H1 (cell line): ENCODE data around the gene TCEANC2. TPM values are rescaled to one million over a fixed set of nuclear protein-coding genes. Genes with fewer than 3 reads are reported as not detected.

Experiments used
- CTCF ChIA-PET: fragments of 300-600 bp; sonication (Branson Sonifier 250); formaldehyde crosslinking; loops from one replicate; lab custom pipeline; 2021; ENCODE audit not compliant: partially characterized antibody; lab: Charles Lee
- POLR2A ChIA-PET: fragments of 300-600 bp; sonication (Branson Sonifier 250); formaldehyde crosslinking; loops from one replicate; lab custom pipeline; 2021; ENCODE audit warnings: inconsistent platforms; ENCODE audit not compliant: partially characterized antibody; lab: Charles Lee
- DNase-seq, 2 experiments: peaks; one replicate each; pipeline versions ENCODE4 v3.0.0 to v3.0.0-alpha.2; 2010 to 2022; ENCODE audit warnings: low spot score in 2 of 2, low read depth in 1 of 2, mixed read lengths in 1 of 2
- FAIRE-seq: peaks from 2 replicates; lab custom pipeline; 2011; peaks lifted over from hg19 to GRCh38; lab: Jason Lieb, UNC
- H2AFZ ChIP-seq: 2 replicates; pipeline ENCODE4 v1.8.1; 2012; ENCODE audit warnings: low read length, inconsistent platforms
- H2AK5ac ChIP-seq: 2 replicates; pipeline ENCODE4 v1.6.1; 2013; ENCODE audit warnings: low read depth, low read length
- H2BK120ac ChIP-seq: replicated peaks from 2 replicates; pipeline ENCODE3; 2013; ENCODE audit warnings: low read depth, low read length, inconsistent platforms
- H2BK12ac ChIP-seq: 2 replicates; pipeline ENCODE4 v1.6.1; 2013; ENCODE audit warnings: low read depth, low read length
- H2BK15ac ChIP-seq: 2 replicates; pipeline ENCODE4 v1.6.1; 2013; ENCODE audit warnings: low read length
- H2BK20ac ChIP-seq: 2 replicates; pipeline ENCODE4 v1.6.1; 2013; ENCODE audit warnings: low read length
- H2BK5ac ChIP-seq: 2 replicates; pipeline ENCODE4 v1.6.1; 2013; ENCODE audit warnings: low read depth, low read length
- H3K14ac ChIP-seq: 2 replicates; pipeline ENCODE4 v1.6.1; 2013; ENCODE audit warnings: inconsistent platforms; ENCODE audit not compliant: insufficient read length
- H3K18ac ChIP-seq: 2 replicates; pipeline ENCODE4 v1.6.1; 2013; ENCODE audit warnings: low read length; ENCODE audit errors: extremely low read depth
- H3K23ac ChIP-seq: 2 replicates; pipeline ENCODE4 v1.6.1; 2013; ENCODE audit warnings: inconsistent platforms; ENCODE audit not compliant: insufficient read length
- H3K23me2 ChIP-seq: 2 replicates; pipeline ENCODE4 v1.6.1; 2013; ENCODE audit warnings: low read depth, low read length
- H3K27ac ChIP-seq: 2 replicates; pipeline ENCODE4 v1.6.1; 2011; ENCODE audit warnings: low read depth, low read length, inconsistent platforms
- H3K27me3 ChIP-seq, 4 experiments: replicated peaks in 1 of 4; 1 replicate in 1 of 4; 2 replicates in 3 of 4; pipeline versions ENCODE4 v1.6.1 to v1.8.1; 2011 to 2013; ENCODE audit warnings: low read length in 3 of 4, mild to moderate bottlenecking in 3 of 4, inconsistent platforms in 2 of 4, mixed read lengths in 2 of 4, moderate library complexity in 1 of 4; ENCODE audit not compliant: control insufficient read depth in 3 of 4, insufficient read depth in 3 of 4; ENCODE audit errors: extremely low read depth in 1 of 4
- H3K36me3 ChIP-seq, 4 experiments: 2 replicates each; pipeline versions ENCODE4 v1.6.1 to v1.8.1; 2011 to 2013; ENCODE audit warnings: mild to moderate bottlenecking in 4 of 4, low read length in 3 of 4, moderate library complexity in 2 of 4, control low read depth in 1 of 4, inconsistent platforms in 1 of 4; ENCODE audit not compliant: insufficient read depth in 4 of 4, control insufficient read depth in 2 of 4
- H3K4ac ChIP-seq: replicated peaks from 2 replicates; pipeline ENCODE3; 2013; ENCODE audit warnings: low read length, low read depth, mixed read lengths, inconsistent platforms; ENCODE audit not compliant: insufficient read length
- H3K4me1 ChIP-seq, 4 experiments: replicated peaks in 1 of 4; 1 replicate in 1 of 4; 2 replicates in 3 of 4; pipeline versions ENCODE4 v1.6.1 to v1.8.1; 2011 to 2013; ENCODE audit warnings: low read length in 3 of 4, inconsistent platforms in 2 of 4, mixed read lengths in 1 of 4; ENCODE audit not compliant: insufficient read depth in 4 of 4, control insufficient read depth in 3 of 4
- H3K4me2 ChIP-seq, 2 experiments: 2 replicates each; pipeline versions ENCODE4 v1.6.1 to v1.8.1; 2011 to 2013; ENCODE audit warnings: low read depth in 2 of 2, low read length in 2 of 2, control low read depth in 1 of 2, inconsistent platforms in 1 of 2, mild to moderate bottlenecking in 1 of 2; ENCODE audit not compliant: insufficient read depth in 1 of 2
- H3K4me3 ChIP-seq, 4 experiments: fragments of 200-600, 300-600 bp in 1 of 4; sonication (generic), shearing (Covaris generic), sonication (Bioruptor Twin) in 1 of 4; 2 replicates each; pipeline versions ENCODE4 v1.5.1 to v1.8.1; 2011 to 2016; ENCODE audit warnings: low read length in 4 of 4, low read depth in 3 of 4, control low read depth in 2 of 4, inconsistent platforms in 2 of 4, mild to moderate bottlenecking in 2 of 4, mixed read lengths in 1 of 4, moderate library complexity in 1 of 4; ENCODE audit not compliant: insufficient read depth in 2 of 4; ENCODE audit errors: extremely low read depth in 1 of 4
- H3K56ac ChIP-seq: replicated peaks from 2 replicates; pipeline ENCODE3; 2013; ENCODE audit warnings: low read depth, mild to moderate bottlenecking, mixed read lengths, low read length, inconsistent platforms; ENCODE audit not compliant: insufficient read length
- H3K79me1 ChIP-seq: 2 replicates; pipeline ENCODE4 v1.6.1; 2013; ENCODE audit warnings: low read depth, low read length, control low read depth
- H3K79me2 ChIP-seq, 2 experiments: 2 replicates each; pipeline versions ENCODE4 v1.6.1 to v1.8.1; 2012 to 2013; ENCODE audit warnings: low read length in 2 of 2, mild to moderate bottlenecking in 2 of 2, inconsistent platforms in 1 of 2; ENCODE audit not compliant: insufficient read depth in 2 of 2, control insufficient read depth in 1 of 2
- H3K9ac ChIP-seq, 4 experiments: replicated peaks in 1 of 4; 1 replicate in 1 of 4; 2 replicates in 3 of 4; pipeline versions ENCODE4 v1.6.1 to v1.8.1; 2011 to 2013; ENCODE audit warnings: low read depth in 3 of 4, low read length in 3 of 4, control low read depth in 2 of 4, mild to moderate bottlenecking in 2 of 4, moderate library complexity in 2 of 4, inconsistent platforms in 1 of 4; ENCODE audit errors: extremely low read depth in 1 of 4
- H3K9me3 ChIP-seq, 2 experiments: 2 replicates each; pipeline versions ENCODE4 v1.6.1 to v1.8.1; 2012 to 2013; ENCODE audit warnings: mild to moderate bottlenecking in 2 of 2, moderate library complexity in 2 of 2, control low read depth in 1 of 2, inconsistent platforms in 1 of 2, low read depth in 1 of 2, low read length in 1 of 2, mixed read lengths in 1 of 2; ENCODE audit not compliant: insufficient read depth in 2 of 2
- H4K20me1 ChIP-seq, 2 experiments: replicated peaks in 1 of 2; 2 replicates each; pipeline versions ENCODE3 to v1.8.1; 2011 to 2013; ENCODE audit warnings: inconsistent platforms in 2 of 2, low read length in 2 of 2, mild to moderate bottlenecking in 1 of 2; ENCODE audit not compliant: insufficient read depth in 2 of 2, control insufficient read depth in 1 of 2
- H4K5ac ChIP-seq: 2 replicates; pipeline ENCODE4 v1.6.1; 2013; ENCODE audit warnings: low read length, low read depth, mixed read lengths, inconsistent platforms; ENCODE audit not compliant: insufficient read length
- H4K8ac ChIP-seq: 2 replicates; pipeline ENCODE4 v1.8.0; 2013; ENCODE audit warnings: mild to moderate bottlenecking, moderate library complexity, low read length, inconsistent platforms; ENCODE audit not compliant: insufficient read depth; ENCODE audit errors: extremely low read depth
- H4K91ac ChIP-seq: replicated peaks from 2 replicates; pipeline ENCODE3; 2013; ENCODE audit warnings: low read length, mixed read lengths, inconsistent platforms; ENCODE audit not compliant: insufficient read length
- ASH2L ChIP-seq: fragments of 200-600, 300-600 bp; sonication (generic); IDR thresholded peaks from one replicate; pipeline ENCODE4 v1.7.1; 2017; ENCODE audit warnings: low read length
- BACH1 ChIP-seq: IDR thresholded peaks from 2 replicates; pipeline ENCODE4 v1.6.1; 2012; ENCODE audit warnings: low read length, improper control_type of control experiment
- BRCA1 ChIP-seq: IDR thresholded peaks from 2 replicates; pipeline ENCODE4 v1.6.1; 2012; ENCODE audit warnings: low read depth, low read length, improper control_type of control experiment
- CHD2 ChIP-seq: IDR thresholded peaks from 2 replicates; pipeline ENCODE4 v1.6.1; 2012; ENCODE audit warnings: low read length, improper control_type of control experiment
- FOSL1 ChIP-seq: IDR thresholded peaks from 2 replicates; pipeline ENCODE4 v1.6.1; 2011; ENCODE audit warnings: mild to moderate bottlenecking, low read depth, low read length, moderate library complexity; ENCODE audit not compliant: insufficient read depth
- GTF2F1 ChIP-seq: IDR thresholded peaks from 2 replicates; pipeline ENCODE4 v1.6.1; 2012; ENCODE audit warnings: low read depth, low read length, improper control_type of control experiment, borderline replicate concordance
- JUN ChIP-seq: IDR thresholded peaks from 2 replicates; pipeline ENCODE4 v1.6.1; 2011; ENCODE audit warnings: low read depth, mild to moderate bottlenecking, improper control_type of control experiment, low read length
- KDM1A ChIP-seq: fragments of 200-600, 300-600 bp; sonication (generic); IDR thresholded peaks from 2 replicates; pipeline ENCODE4 v1.7.1; 2016; ENCODE audit warnings: mild to moderate bottlenecking, low read length, borderline replicate concordance
- MAX ChIP-seq: IDR thresholded peaks from 2 replicates; pipeline ENCODE4 v1.6.1; 2012; ENCODE audit warnings: inconsistent platforms
- POLR2AphosphoS5 ChIP-seq: IDR thresholded peaks from 2 replicates; pipeline ENCODE4 v1.6.1; 2011; ENCODE audit warnings: low read depth, low read length
- SRF ChIP-seq: IDR thresholded peaks from 2 replicates; pipeline ENCODE4 v1.6.1; 2011; ENCODE audit warnings: mild to moderate bottlenecking, low read depth, low read length, moderate library complexity
- SUZ12 ChIP-seq: fragments of 200-600 bp; sonication (generic); IDR thresholded peaks from 2 replicates; pipeline ENCODE4 v1.6.1; 2012; ENCODE audit warnings: mild to moderate bottlenecking, inconsistent platforms, low read length, moderate library complexity, mixed read lengths
- TCF12 ChIP-seq: IDR thresholded peaks from 2 replicates; pipeline ENCODE4 v1.6.1; 2011; ENCODE audit warnings: low read depth, mild to moderate bottlenecking, low read length
- whole genome bisulfite sequencing, 2 experiments: shearing (Covaris generic) in 1 of 2; methylation state at CpG; one replicate each; pipeline versions ENCODE4 v1.1.6 to v1.1.7; 2013 to 2015; ENCODE audit warnings: low lambda C conversion rate in 2 of 2, mixed read lengths in 2 of 2, inconsistent platforms in 1 of 2, low coverage in 1 of 2, missing lambda C conversion rate in 1 of 2; ENCODE audit not compliant: insufficient replicate concordance in 2 of 2, insufficient coverage in 1 of 2, insufficient read length in 1 of 2; ENCODE audit errors: extremely low coverage in 1 of 2, missing lambda C conversion rate in 1 of 2; 5-methylcytosine and 5-hydroxymethylcytosine counted together
- polyA plus RNA-seq, 7 experiments: library from polyadenylated mRNA; depleted of rRNA in 3 of 7; stranded (reverse) in 5 of 7; unstranded in 2 of 7; fragments of >200 nt in 5 of 7; fragments of 200-250 nt in 2 of 7; gene quantifications; 1 replicate in 5 of 7; 2 replicates in 1 of 7; 4 replicates in 1 of 7; pipeline versions ENCODE4 v1.2.1 to v1.2.3, GENCODE V29; 2011 to 2013; ENCODE audit warnings: missing spikeins in 2 of 7, mixed read lengths in 2 of 7
- total RNA-seq: library from RNA; stranded (reverse); fragmentation: NEBNext Ultra II Directional; extraction: Animal tissue kit (Norgen Biotek cat#: 25700); gene quantifications from 2 replicates; pipeline ENCODE4 v1.2.1, GENCODE V29; 2021

TCEANC2 gene
- total and polyA plus RNA-seq, 2 of the 8 experiments (the other 6 are each of a cell fraction or from before 2014, with no cell fraction given) = 4.2 to 8.2 TPM

- FAIRE-seq = no peak
- Histone ChIP-seq H4K5ac (no peak overlapping the region), H3K4me2 (no peak overlapping the region), H3K79me2 (no peaks in the 10 kb centered on the region), H3K23ac (no peak overlapping the region), H3K36me3 (peaks cover 0 to 15% (median 5%) of the 10 kb centered on the region in 4 experiments; a peak in 3 of 8 replicates), H2BK15ac (no peak overlapping the region), H3K79me1 (no peaks in the 10 kb centered on the region), H3K18ac (no peak overlapping the region), H3K4me1 (no peaks in the 10 kb centered on the region), H3K27me3 (no peaks in the 10 kb centered on the region), H3K4me3 (no peak overlapping the region), H2AK5ac (no peak overlapping the region), H4K20me1 (no peaks in the 10 kb centered on the region), H3K14ac (no peak overlapping the region), H2BK5ac (no peak overlapping the region), H4K8ac (no peak overlapping the region), H3K9me3 (no peaks in the 10 kb centered on the region), H3K56ac (no peak overlapping the region), H4K91ac (no peak overlapping the region), H2BK20ac (no peak overlapping the region), H3K4ac (no peak overlapping the region), H2AFZ (no peak overlapping the region), H2BK12ac (no peak overlapping the region), H2BK120ac (no peak overlapping the region), H3K27ac (no peak overlapping the region), H3K9ac (no peak overlapping the region), H3K23me2 (no peaks in the 10 kb centered on the region)
- ChIA-PET POLR2A (interaction anchor here (0.7 kb wide), 1 partner anchor 15 kb away, joined by 3 read pairs; no protein-coding TSS in a partner anchor), CTCF (interaction anchor here (0.6 to 1.4 kb wide), 3 partner anchors 14 to 37 kb away, joined by 3 to 5 read pairs (median 3); no protein-coding TSS in a partner anchor)
- 85% methylated on average over 3 of the region's 3 CpGs; no CpG with 5 or more reads in 1 of the 2 experiments for WGBS, 2 experiments
- DNase-seq = no peak
- TF ChIP-seq CHD2 = no peak
- no peak for TF ChIP-seq BRCA1
- TF ChIP-seq FOSL1 = no peak
- TF ChIP-seq KDM1A = no peak
- no peak for TF ChIP-seq SRF
- TF ChIP-seq POLR2AphosphoS5 = no peak
- TF ChIP-seq JUN = no peak
- TF ChIP-seq GTF2F1 = no peak
- no peak for TF ChIP-seq TCF12
- no peak for TF ChIP-seq MAX
- no peak for TF ChIP-seq BACH1
- TF ChIP-seq SUZ12 = no peak
- TF ChIP-seq ASH2L = no peak
Observed at GRCh38 chr1:54028306-54029251, 24.8 kb upstream of the TCEANC2 start.
